Rectal smooth muscle tissue (tissue), 1 donor: ENCODE results near the gene PPFIA1.

ENCODE experiments used
- H3K27ac ChIP-seq: one replicate; pipeline ENCODE4 v1.7.0; 2013; ENCODE audit warnings: low read depth, low read length, inconsistent platforms
- H3K27me3 ChIP-seq: one replicate; pipeline ENCODE4 v1.7.0; 2013; ENCODE audit warnings: low read length; ENCODE audit not compliant: control insufficient read depth, insufficient read depth
- H3K36me3 ChIP-seq: one replicate; pipeline ENCODE4 v1.7.0; 2013; ENCODE audit warnings: low read length; ENCODE audit not compliant: control insufficient read depth, insufficient read depth
- H3K4me1 ChIP-seq: one replicate; pipeline ENCODE4 v1.7.0; 2013; ENCODE audit warnings: low read length; ENCODE audit not compliant: control insufficient read depth, insufficient read depth
- H3K4me3 ChIP-seq: one replicate; pipeline ENCODE4 v1.7.0; 2013; ENCODE audit warnings: low read length
- H3K9ac ChIP-seq: one replicate; pipeline ENCODE4 v1.7.0; 2013; ENCODE audit warnings: low read length

Gene PPFIA1

DNA sequence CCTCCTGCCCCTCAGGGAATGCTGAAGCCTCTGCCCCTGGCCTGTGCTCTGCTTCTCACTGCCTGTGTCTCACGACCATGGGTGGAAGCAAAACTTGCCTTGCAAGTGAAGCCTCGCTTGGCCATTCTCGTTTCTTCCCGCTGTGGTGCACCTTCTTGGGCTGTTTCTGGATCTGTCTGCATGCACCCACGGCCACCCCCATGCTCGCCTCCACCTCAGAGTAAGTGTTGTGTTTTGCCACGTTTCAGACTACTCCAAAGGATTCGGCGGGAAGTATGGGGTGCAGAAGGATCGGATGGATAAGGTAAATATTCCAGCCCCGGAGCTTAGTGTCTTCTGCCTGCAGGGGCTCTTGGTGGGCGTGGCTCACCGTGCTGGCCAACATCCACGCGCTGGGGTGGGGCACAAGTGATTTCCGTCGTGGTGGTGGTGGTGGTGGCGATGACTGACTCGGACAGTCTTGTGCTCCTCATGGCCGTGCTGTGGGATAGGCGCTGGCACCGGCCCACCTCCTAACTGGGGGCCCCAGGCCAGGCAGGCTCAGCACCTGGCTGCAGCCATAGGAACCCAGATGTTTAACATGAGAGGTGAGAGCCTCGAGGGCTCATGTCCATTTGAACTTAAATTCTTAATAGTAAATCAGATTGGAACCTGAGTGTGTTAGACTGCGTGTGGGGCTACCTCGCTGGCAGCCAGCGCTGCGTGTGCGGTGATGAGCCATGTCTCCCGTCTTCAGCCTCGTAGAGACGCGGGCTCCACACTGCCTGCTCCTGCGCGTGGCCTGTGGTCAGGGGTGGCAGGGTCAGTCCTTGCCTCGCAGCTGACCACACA, 152.4 kb downstream of the PPFIA1 start:
- H3K4me3 ChIP-seq = no peak overlapping the region

DNA sequence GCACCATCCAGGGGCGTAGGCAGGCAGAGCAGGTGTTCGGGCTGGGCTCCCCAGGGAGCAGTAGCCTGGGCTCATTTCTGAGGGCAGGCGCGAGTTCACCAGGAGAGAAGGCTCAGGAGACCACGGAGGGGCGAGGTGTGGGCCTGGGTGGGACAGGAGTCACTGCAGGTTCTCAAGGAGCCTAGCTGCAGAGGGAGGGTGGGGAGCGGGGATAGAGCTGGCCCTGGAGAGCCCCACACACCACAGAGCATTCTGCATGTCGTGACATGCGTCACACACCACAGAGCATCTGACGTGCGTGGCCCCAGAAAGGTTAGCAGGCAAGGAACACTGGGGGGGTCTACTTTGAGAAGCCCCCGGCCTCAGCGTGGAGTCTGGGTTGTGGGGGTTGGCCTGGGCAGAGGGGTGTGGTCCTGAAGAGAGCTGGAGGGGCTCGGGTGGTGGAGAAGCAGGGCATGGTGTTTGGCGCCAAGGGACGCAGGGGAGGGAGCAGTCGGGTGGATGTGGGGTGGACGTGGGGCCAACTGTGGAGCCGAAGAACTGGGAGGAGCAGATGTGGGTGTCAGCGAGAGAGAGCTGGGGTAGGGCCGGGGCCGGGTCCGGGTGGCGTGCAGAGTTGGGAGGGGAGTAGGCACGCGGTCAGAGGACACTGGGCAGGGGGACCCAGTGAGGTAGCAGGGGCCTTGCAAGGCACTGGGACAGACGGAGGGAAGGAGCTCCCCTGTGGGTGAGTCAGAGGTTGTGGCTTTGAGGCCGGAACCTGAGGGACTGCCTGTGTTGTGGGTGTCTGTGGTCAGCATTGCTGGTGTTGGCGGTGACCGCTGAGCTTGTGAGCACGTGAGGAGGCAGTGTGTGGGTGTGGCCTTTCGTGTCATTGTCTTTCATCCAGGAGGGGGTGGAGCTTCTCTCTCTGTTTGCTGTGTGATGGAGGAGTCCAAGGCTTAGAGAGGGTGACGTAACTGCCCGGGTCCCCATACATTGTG, 153.3 kb downstream of the PPFIA1 start:
- Histone ChIP-seq H3K27me3 (no peaks in the 10 kb centered on the region), H3K27ac (no peak overlapping the region), H3K4me1 (no peaks in the 10 kb centered on the region), H3K9ac (no peak overlapping the region), H3K36me3 (peaks cover 55% of the 10 kb centered on the region), H3K4me3 (no peak overlapping the region)

More for the DNA sequence above, 152.4 kb downstream of the PPFIA1 start:
- no peak overlapping the region for H3K27ac ChIP-seq
- no peak overlapping the region for H3K9ac ChIP-seq
- H3K27me3 ChIP-seq = no peaks in the 10 kb centered on the region
- no peaks in the 10 kb centered on the region for H3K4me1 ChIP-seq
- peaks cover 56% of the 10 kb centered on the region for H3K36me3 ChIP-seq

DNA sequence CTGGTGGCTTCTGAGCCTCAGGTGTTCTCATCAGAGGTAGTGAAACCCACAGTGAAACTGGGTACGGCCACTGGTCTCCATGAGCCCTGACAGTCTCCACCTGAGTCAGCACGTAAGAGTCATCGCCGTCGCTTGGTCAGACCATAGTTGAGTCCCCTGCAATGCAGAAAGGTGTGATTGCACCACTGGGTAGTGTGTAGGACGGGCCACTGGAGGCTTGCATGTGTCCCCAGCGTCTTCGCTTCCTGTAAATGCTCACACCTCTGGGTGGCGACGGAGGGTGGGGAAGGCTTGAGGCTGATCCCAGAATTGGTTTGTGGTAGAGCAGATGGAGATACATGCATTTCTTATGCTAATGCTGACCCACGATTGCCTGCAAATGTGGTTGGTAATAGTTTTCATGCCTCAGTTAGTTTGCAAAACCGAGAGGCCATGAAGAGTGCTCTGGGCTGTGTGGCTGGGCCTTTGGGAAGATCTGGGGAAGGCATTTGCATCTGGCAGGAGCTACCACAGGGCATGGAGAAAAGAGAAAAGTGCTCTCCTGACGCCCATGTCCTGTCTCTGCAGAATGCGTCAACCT, 154.4 kb downstream of the PPFIA1 start:
- no peaks in the 10 kb centered on the region for H3K27me3 ChIP-seq
- H3K4me3 ChIP-seq = no peak overlapping the region
- H3K27ac ChIP-seq = no peak overlapping the region
- H3K4me1 ChIP-seq = no peaks in the 10 kb centered on the region
- H3K9ac ChIP-seq = no peak overlapping the region
- peaks cover 58% of the 10 kb centered on the region for H3K36me3 ChIP-seq

DNA sequence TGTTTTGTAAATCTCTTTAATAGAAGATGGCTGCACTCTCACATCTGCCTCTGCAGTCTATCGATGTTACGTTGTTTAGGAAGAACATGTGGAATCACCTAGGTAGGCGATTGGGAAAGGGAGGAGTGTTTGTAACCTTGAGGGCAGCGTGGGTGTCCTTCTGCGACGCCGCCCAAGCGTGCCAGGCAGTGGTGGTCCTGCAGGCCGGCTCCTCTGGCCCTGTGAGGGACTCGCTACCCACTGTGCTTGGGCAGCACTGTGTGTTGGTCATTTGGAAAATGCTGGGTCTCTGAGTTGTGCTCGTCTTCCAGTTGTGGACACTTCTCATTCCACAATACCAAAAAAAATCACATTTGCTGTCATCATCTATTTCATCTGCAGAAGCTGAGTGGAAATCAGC, 156.9 kb downstream of the PPFIA1 start:
- H3K4me1 ChIP-seq = no peaks in the 10 kb centered on the region
- H3K4me3 ChIP-seq = no peak overlapping the region
- H3K9ac ChIP-seq = no peak overlapping the region
- H3K36me3 ChIP-seq = peaks cover 60% of the 10 kb centered on the region
- no peak overlapping the region for H3K27ac ChIP-seq
- no peaks in the 10 kb centered on the region for H3K27me3 ChIP-seq

DNA sequence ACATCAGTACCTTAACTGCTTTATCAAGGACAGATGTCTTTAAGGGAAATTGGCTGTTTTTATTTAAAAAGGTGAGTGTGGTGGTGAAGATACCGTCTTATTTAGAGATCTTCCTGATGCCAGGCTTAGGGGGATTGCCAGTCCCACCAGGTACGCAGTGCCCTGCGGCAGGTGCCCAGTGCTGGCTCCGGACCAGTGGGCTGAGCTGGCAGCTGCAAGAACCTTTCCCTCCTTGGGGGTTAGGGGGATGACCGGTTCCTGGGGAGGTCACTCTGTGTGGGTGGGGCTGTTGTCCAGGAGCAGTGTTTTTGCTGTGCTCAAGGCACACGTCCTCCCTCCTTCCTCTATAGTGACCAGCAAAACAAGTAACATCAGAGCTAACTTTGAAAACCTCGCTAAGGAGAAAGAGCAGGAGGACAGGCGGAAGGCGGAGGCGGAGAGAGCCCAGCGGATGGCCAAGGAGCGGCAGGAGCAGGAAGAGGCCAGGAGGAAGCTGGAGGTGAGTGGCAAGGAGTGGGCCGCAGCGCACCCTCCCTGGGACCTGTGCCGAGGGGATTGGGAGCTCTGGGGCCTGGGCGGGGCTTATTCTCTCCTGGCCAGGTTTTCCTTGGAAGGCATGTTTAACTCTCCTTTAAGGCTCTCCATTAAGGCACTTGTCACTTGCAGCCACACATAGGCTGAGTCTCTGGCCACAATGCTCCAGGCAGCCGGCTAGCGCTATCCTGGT, 158.4 kb downstream of the PPFIA1 start:
- no peak overlapping the region for H3K27ac ChIP-seq
- no peak overlapping the region for H3K4me3 ChIP-seq
- H3K4me1 ChIP-seq = no peaks in the 10 kb centered on the region
- H3K9ac ChIP-seq = no peak overlapping the region
- H3K36me3 ChIP-seq = peaks cover 64% of the 10 kb centered on the region
- H3K27me3 ChIP-seq = no peaks in the 10 kb centered on the region

DNA sequence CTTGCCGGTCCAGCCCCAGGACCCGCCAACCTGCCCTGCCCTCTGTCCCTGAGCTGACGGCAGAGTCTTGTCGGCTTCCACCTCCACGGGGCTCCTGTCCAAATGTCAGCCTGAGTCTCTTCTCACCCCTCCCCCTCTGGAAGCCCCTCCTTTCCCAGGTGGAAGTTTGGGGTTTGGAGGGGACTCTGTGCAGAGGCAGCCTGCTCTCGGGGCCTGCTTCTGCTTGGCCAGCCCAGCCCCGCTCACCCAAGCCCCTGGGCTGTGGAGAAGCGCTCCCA, 158.9 kb downstream of the PPFIA1 start:
- no peaks in the 10 kb centered on the region for H3K4me1 ChIP-seq
- H3K27me3 ChIP-seq = no peaks in the 10 kb centered on the region
- H3K4me3 ChIP-seq = no peak overlapping the region
- H3K9ac ChIP-seq = no peak overlapping the region
- H3K36me3 ChIP-seq = peaks cover 65% of the 10 kb centered on the region
- H3K27ac ChIP-seq = no peak overlapping the region

DNA sequence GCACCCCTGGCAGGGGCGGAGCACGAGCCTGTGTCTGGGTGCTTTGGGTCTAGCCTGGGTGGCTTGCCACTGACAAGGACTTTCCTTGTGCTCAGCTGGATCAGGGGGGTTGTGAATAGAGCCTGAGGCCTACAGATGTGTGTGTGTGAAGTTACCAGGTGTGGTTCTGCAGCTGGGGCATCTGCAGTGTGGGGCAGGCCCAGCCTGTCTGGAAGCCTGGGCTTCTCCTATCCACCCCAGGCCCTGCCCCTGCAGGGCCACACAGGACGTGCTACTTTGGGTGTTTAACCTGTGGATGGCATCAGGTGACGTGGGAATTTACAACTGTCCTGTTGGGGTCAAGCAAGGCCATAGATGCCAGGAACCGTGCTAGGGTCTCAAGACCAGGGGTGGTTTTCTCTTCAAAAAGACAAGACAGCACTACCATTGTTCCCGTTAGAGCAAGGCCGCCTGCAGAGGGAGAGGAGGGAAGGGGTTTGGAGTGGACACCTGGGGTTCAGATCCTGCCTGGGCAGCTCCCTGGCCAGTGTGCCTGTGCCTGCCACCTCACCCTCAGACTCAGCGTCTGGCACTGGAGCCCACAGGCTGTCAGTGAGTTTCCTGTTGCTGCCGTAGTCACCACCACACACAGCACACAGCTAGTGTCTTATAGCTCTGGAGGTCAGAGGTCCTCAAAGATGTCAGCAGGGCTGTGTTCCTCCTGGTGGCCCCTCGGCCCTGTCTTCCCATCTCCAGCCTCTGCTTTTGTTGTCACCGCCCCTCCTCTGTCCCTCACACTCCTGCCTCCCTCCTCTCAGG, 159.4 kb downstream of the PPFIA1 start:
- Histone ChIP-seq H3K4me3 (no peak overlapping the region), H3K4me1 (no peaks in the 10 kb centered on the region), H3K9ac (no peak overlapping the region), H3K27me3 (no peaks in the 10 kb centered on the region), H3K27ac (no peak overlapping the region), H3K36me3 (peaks cover 60% of the 10 kb centered on the region)

DNA sequence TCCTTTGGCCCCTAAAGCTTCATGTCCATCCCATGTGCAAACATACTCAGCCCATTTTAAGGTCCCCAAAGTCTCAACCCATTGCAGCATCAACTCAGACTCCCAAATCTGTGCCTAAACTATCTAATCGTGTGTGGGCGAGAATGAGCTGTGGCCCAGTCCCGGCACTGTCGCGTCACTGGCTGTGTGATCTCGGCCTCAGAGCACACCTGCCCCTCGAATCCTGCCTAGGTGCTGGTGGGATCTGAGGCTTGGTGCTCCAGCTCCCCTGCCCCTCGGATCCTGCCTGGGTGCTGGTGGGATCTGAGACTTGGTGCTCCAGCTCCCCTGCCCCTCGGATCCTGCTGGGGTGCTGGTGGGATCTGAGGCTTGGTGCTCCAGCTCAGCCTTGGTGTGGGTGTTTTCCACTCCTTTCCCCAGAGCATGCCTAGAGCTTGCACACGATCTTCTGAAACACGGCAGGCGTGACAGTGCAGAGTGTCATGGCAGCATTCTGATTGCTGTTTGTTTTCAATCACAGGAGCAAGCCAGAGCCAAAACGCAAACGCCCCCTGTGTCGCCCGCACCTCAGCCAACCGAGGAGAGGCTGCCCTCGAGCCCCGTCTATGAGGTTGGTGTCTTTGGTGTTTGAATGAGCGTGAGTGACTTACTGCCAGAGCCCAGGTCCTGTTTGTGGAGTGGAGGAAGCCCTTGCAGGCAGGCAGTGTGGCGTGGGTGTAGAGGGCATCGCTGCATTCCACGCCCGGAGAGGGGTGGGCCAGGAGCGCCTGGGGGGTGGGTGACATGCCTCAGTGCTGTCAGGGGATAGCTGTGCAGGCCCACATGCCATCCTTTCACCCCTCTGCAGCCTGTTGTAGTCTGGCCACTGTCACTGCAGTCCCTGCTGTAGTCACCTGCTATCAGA, 160.4 kb downstream of the PPFIA1 start:
- Histone ChIP-seq H3K36me3 (peaks cover 57% of the 10 kb centered on the region), H3K9ac (no peak overlapping the region), H3K27me3 (no peaks in the 10 kb centered on the region), H3K4me1 (no peaks in the 10 kb centered on the region), H3K27ac (no peak overlapping the region), H3K4me3 (no peak overlapping the region)

DNA sequence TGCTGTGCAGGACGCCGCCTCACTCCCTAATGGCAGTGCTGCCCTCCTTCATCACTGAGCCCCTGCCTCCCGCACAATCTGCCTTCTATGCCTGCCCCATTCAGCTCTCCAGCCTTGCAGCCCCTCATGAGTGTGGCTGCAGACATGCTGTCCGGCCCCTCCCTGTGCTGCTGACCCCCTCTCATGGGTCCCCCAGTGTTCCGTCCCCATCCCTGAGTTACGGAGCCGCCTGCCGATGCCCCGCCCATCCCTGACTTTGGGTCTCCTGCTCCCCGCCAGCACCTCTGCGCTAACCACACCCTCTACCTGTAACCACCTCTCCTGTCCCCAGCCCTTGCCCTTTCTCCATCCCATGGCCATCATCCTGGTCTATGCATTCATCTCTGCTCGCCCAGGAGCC, 161.1 kb downstream of the PPFIA1 start:
- Histone ChIP-seq H3K9ac (no peak overlapping the region), H3K4me1 (no peaks in the 10 kb centered on the region), H3K27ac (no peak overlapping the region), H3K36me3 (peaks cover 60% of the 10 kb centered on the region), H3K4me3 (no peak overlapping the region), H3K27me3 (no peaks in the 10 kb centered on the region)

DNA sequence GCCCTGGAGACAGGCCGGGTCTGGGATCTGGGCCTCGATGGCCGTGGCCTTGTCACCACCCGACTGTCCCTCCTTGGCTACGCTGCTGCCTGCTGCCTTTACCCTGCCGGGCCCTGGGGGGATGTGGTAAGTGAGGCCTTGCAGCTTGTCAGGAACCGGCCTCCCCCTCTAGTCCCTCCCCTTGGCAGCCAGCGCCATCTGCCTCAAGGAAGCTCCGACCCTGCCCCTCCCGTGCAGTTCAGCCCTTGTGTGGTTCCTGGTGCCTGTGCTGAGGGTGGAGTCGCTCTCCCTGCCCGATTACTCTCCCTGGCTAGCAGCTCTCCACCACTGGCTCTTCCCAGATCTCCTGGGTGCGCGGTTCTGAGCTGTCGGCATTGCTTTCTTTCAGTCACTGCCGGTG, 161.6 kb downstream of the PPFIA1 start:
- Histone ChIP-seq H3K4me1 (no peaks in the 10 kb centered on the region), H3K9ac (no peak overlapping the region), H3K4me3 (no peak overlapping the region), H3K36me3 (peaks cover 60% of the 10 kb centered on the region), H3K27ac (no peak overlapping the region), H3K27me3 (no peaks in the 10 kb centered on the region)

DNA sequence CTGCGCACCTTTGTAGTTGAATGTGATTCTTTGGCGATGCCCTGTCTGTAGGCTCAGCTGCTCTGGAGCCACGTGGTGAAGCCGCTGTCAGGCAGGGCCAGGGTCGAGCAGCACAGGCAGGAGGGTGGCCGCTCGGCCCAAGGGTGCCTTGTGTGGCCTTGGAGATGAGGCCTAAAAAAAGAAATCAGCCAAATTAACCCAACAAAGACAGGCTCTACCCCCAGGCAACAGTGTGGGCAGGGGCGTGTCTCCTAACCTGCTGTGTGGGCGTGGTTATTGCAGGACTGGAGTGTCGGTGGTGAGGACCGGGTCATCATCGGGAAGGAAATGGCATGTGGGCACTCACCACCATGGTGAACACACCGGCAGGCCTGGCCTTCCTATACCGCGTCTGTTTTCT, 162.1 kb downstream of the PPFIA1 start:
- Histone ChIP-seq H3K9ac (no peak overlapping the region), H3K36me3 (peaks cover 55% of the 10 kb centered on the region), H3K4me3 (no peak overlapping the region), H3K27me3 (no peaks in the 10 kb centered on the region), H3K4me1 (no peaks in the 10 kb centered on the region), H3K27ac (no peak overlapping the region)
